T-cell (primary cell): ENCODE results near the gene SPATS2L. TPM values are rescaled to one million over a fixed set of nuclear protein-coding genes. Genes with fewer than 3 reads are reported as not detected.

Source experiments
- ATAC-seq, 4 experiments: fragments of 200-7000 bp in 3 of 4; fragments of 150-1000 bp in 1 of 4; cut with Tn5 transposase; replicated peaks in 1 of 4; 1 replicate in 3 of 4; 2 replicates in 1 of 4; pipeline ENCODE4 v1.10.0; 2021; ENCODE audit warnings: moderate library complexity in 3 of 4, mild to moderate bottlenecking in 2 of 4, moderate number of reproducible peaks in 1 of 4
- CTCF ChIA-PET, 2 donors: fragments of 300-600 bp; sonication (Branson Sonifier 250); formaldehyde crosslinking; loops; one replicate each; lab custom pipeline; 2022; ENCODE audit warnings: antibody characterized with exemption in 2 of 2; lab: Charles Lee
- POLR2A ChIA-PET, 2 donors: fragments of 300-600 bp; sonication (Branson Sonifier 250); formaldehyde crosslinking; loops; one replicate each; lab custom pipeline; 2022; ENCODE audit warnings: antibody characterized with exemption in 2 of 2; lab: Charles Lee
- DNase-seq, 35 experiments: peaks; one replicate each; pipeline versions ENCODE4 v3.0.0 to v3.0.0-alpha.2; 2013 to 2023
- H3K27ac ChIP-seq: one replicate; pipeline ENCODE4 v1.5.1; 2013; ENCODE audit warnings: low read length
- H3K27me3 ChIP-seq, 2 experiments: replicated peaks in 1 of 2; 1 replicate in 1 of 2; 2 replicates in 1 of 2; pipeline versions ENCODE4 v1.6.1 to v1.7.0; 2013; ENCODE audit warnings: low read length in 1 of 2, mixed read lengths in 1 of 2; ENCODE audit not compliant: control insufficient read depth in 2 of 2, insufficient read depth in 2 of 2; ENCODE audit errors: extremely low read depth in 1 of 2
- H3K36me3 ChIP-seq, 2 donors: 1 replicate in 1 of 2; 2 replicates in 1 of 2; pipeline versions ENCODE4 v1.6.1 to v1.7.0; 2013; ENCODE audit warnings: low read length in 1 of 2; ENCODE audit not compliant: control insufficient read depth in 2 of 2, insufficient read depth in 1 of 2; ENCODE audit errors: extremely low read depth in 1 of 2
- H3K4me1 ChIP-seq, 2 experiments: 1 replicate in 1 of 2; 2 replicates in 1 of 2; pipeline versions ENCODE4 v1.6.1 to v1.7.0; 2013; ENCODE audit warnings: low read length in 2 of 2, mixed read lengths in 1 of 2; ENCODE audit not compliant: insufficient read depth in 2 of 2, control insufficient read depth in 1 of 2; ENCODE audit errors: extremely low read depth in 1 of 2
- H3K4me3 ChIP-seq, 2 donors: 1 replicate in 1 of 2; 2 replicates in 1 of 2; pipeline versions ENCODE4 v1.5.1 to v1.7.0; 2013; ENCODE audit warnings: mild to moderate bottlenecking in 2 of 2, low read length in 1 of 2, moderate library complexity in 1 of 2; ENCODE audit not compliant: control insufficient read depth in 1 of 2; ENCODE audit errors: extremely low read depth in 1 of 2
- H3K9me3 ChIP-seq: 2 replicates; pipeline ENCODE4 v1.7.0; 2013
- H3K27ac Mint-ChIP-seq, 2 donors: one replicate each; pipeline ENCODE4 v1.8.0; 2020 to 2021; ENCODE audit warnings: mild to moderate bottlenecking in 2 of 2, mixed read lengths in 2 of 2
- H3K27me3 Mint-ChIP-seq, 2 donors: one replicate each; pipeline ENCODE4 v1.8.0; 2021 to 2022; ENCODE audit warnings: mixed read lengths in 2 of 2
- H3K36me3 Mint-ChIP-seq: one replicate; pipeline ENCODE4 v1.8.0; 2021; ENCODE audit warnings: mixed read lengths
- H3K4me1 Mint-ChIP-seq, 3 donors: one replicate each; pipeline ENCODE4 v1.8.0; 2020 to 2022; ENCODE audit warnings: mixed read lengths in 3 of 3, mild to moderate bottlenecking in 1 of 3
- H3K4me3 Mint-ChIP-seq, 3 donors: one replicate each; pipeline ENCODE4 v1.8.0; 2020 to 2022; ENCODE audit warnings: mild to moderate bottlenecking in 3 of 3, mixed read lengths in 3 of 3, moderate library complexity in 3 of 3
- H3K9me3 Mint-ChIP-seq, 3 donors: one replicate each; pipeline ENCODE4 v1.8.0; 2020 to 2022; ENCODE audit warnings: mixed read lengths in 3 of 3
- WGBS: methylation state at CpG from one replicate; pipeline ENCODE4 v1.1.5; 2013; ENCODE audit warnings: missing lambda C conversion rate; ENCODE audit not compliant: insufficient coverage; 5-methylcytosine and 5-hydroxymethylcytosine counted together
- total RNA-seq, 35 experiments: library from RNA in 6 of 35; stranded (reverse) in 6 of 35; fragments of 120-200 nt in 1 of 35; gene quantifications; one replicate each; pipeline versions ENCODE4 v1.2.1 to v1.2.4 and lab custom pipeline; 2013 to 2026

SPATS2L gene
- total RNA-seq, 5 donors from 2014 or later (not counting 1 experiment from before 2014, with no cell fraction given) = 5.4 to 9.3 (median 5.9) TPM

GRCh38 chr2:200443916-200444315, 137.4 kb downstream of the SPATS2L start:
- POLR2A ChIA-PET = no interaction called here
- no peak overlapping the region for H3K27ac Mint-ChIP-seq
- H3K4me1 Mint-ChIP-seq = peaks cover 0 to 2% (median 0%) of the 10 kb centered on the region in 3 donors
- H3K9me3 Mint-ChIP-seq = no peaks in the 10 kb centered on the region
- H3K27me3 Mint-ChIP-seq = no peaks in the 10 kb centered on the region
- no CpG with 5 or more reads among the region's 3 CpGs for WGBS
- no peaks in the 10 kb centered on the region for H3K36me3 ChIP-seq
- no peaks in the 10 kb centered on the region for H3K9me3 ChIP-seq
- no peak overlapping the region for H3K4me3 Mint-ChIP-seq
- CTCF ChIA-PET = interaction anchor here in 1 of 2 donors (0.7 kb wide), 1 partner anchor 21 kb away, joined by 4 read pairs; no protein-coding TSS in a partner anchor
- no peak overlapping the region for H3K27ac ChIP-seq
- DNase-seq = no peak
- no peak for ATAC-seq
- H3K4me1 ChIP-seq = no peaks in the 10 kb centered on the region
- no peak overlapping the region for H3K4me3 ChIP-seq
- peaks cover 9% of the 10 kb centered on the region for H3K36me3 Mint-ChIP-seq
- no peaks in the 10 kb centered on the region for H3K27me3 ChIP-seq

- H3K4me3 ChIP-seq = no peak overlapping the region
- WGBS = 100% methylated on average over 1 of the region's 3 CpGs
- H3K36me3 Mint-ChIP-seq = peaks cover 9% of the 10 kb centered on the region
- no peaks in the 10 kb centered on the region for H3K4me1 ChIP-seq
- DNase-seq = no peak
- H3K36me3 ChIP-seq = no peaks in the 10 kb centered on the region
- ChIA-PET POLR2A (no interaction called here), CTCF (no interaction called here)
- H3K4me1 Mint-ChIP-seq = peaks cover 0 to 2% (median 0%) of the 10 kb centered on the region in 3 donors
- H3K27me3 ChIP-seq = no peaks in the 10 kb centered on the region
- no peaks in the 10 kb centered on the region for H3K9me3 ChIP-seq
- ATAC-seq = no peak
- no peak overlapping the region for H3K27ac ChIP-seq
- H3K4me3 Mint-ChIP-seq = no peak overlapping the region
- no peaks in the 10 kb centered on the region for H3K9me3 Mint-ChIP-seq
- H3K27ac Mint-ChIP-seq = no peak overlapping the region
- H3K27me3 Mint-ChIP-seq = no peaks in the 10 kb centered on the region
Measured at GRCh38 chr2:200444530-200444929, 138.0 kb downstream of the SPATS2L start.

GRCh38 chr2:200445284-200445683, 138.8 kb downstream of the SPATS2L start:
- Mint-ChIP-seq H3K27me3 (no peaks in the 10 kb centered on the region), H3K9me3 (no peaks in the 10 kb centered on the region), H3K27ac (no peak overlapping the region), H3K4me1 (peaks cover 0 to 2% (median 2%) of the 10 kb centered on the region in 3 donors), H3K4me3 (no peak overlapping the region), H3K36me3 (peaks cover 9% of the 10 kb centered on the region)
- H3K4me1 ChIP-seq = no peaks in the 10 kb centered on the region
- DNase-seq = no peak
- no peaks in the 10 kb centered on the region for H3K27me3 ChIP-seq
- ChIA-PET POLR2A (no interaction called here), CTCF (no interaction called here)
- no peak for ATAC-seq
- no peak overlapping the region for H3K27ac ChIP-seq
- no peaks in the 10 kb centered on the region for H3K36me3 ChIP-seq
- WGBS = no CpG with 5 or more reads among the region's 1 CpG
- H3K9me3 ChIP-seq = no peaks in the 10 kb centered on the region
- no peak overlapping the region for H3K4me3 ChIP-seq

GRCh38 chr2:200446612-200447011, 140.1 kb downstream of the SPATS2L start:
- ATAC-seq = no peak
- CTCF ChIA-PET = no interaction called here

GRCh38 chr2:200447139-200447855, 140.8 kb downstream of the SPATS2L start:
- Histone ChIP-seq H3K4me3 (no peak overlapping the region), H3K27me3 (no peaks in the 10 kb centered on the region), H3K4me1 (no peaks in the 10 kb centered on the region), H3K36me3 (no peaks in the 10 kb centered on the region), H3K9me3 (no peaks in the 10 kb centered on the region), H3K27ac (no peak overlapping the region)
- DNase-seq = no peak
- ChIA-PET CTCF (no interaction called here), POLR2A (no interaction called here)
- ATAC-seq = no peak
- H3K27me3 Mint-ChIP-seq = no peaks in the 10 kb centered on the region
- no peaks in the 10 kb centered on the region for H3K9me3 Mint-ChIP-seq
- H3K4me3 Mint-ChIP-seq = no peak overlapping the region
- H3K27ac Mint-ChIP-seq = no peak overlapping the region
- peaks cover 7% of the 10 kb centered on the region for H3K36me3 Mint-ChIP-seq
- H3K4me1 Mint-ChIP-seq = peaks cover 0 to 4% (median 2%) of the 10 kb centered on the region in 3 donors
- 80% methylated on average over 1 of the region's 4 CpGs for WGBS

More at GRCh38 chr2:200446612-200447011, 140.1 kb downstream of the SPATS2L start:
- POLR2A ChIA-PET = no interaction called here
- Histone ChIP-seq H3K9me3 (no peaks in the 10 kb centered on the region), H3K4me3 (no peak overlapping the region), H3K27ac (no peak overlapping the region), H3K4me1 (no peaks in the 10 kb centered on the region), H3K36me3 (no peaks in the 10 kb centered on the region), H3K27me3 (no peaks in the 10 kb centered on the region)
- no peak overlapping the region for H3K27ac Mint-ChIP-seq
- WGBS = no CpG with 5 or more reads among the region's 3 CpGs
- DNase-seq = no peak
- H3K9me3 Mint-ChIP-seq = no peaks in the 10 kb centered on the region
- H3K27me3 Mint-ChIP-seq = no peaks in the 10 kb centered on the region
- H3K4me1 Mint-ChIP-seq = peaks cover 0 to 4% (median 2%) of the 10 kb centered on the region in 3 donors
- peaks cover 10% of the 10 kb centered on the region for H3K36me3 Mint-ChIP-seq
- no peak overlapping the region for H3K4me3 Mint-ChIP-seq

- H3K36me3 Mint-ChIP-seq = peaks cover 4% of the 10 kb centered on the region
- Histone ChIP-seq H3K36me3 (no peaks in the 10 kb centered on the region), H3K9me3 (no peaks in the 10 kb centered on the region), H3K27me3 (no peaks in the 10 kb centered on the region), H3K4me3 (no peak overlapping the region), H3K4me1 (no peaks in the 10 kb centered on the region), H3K27ac (no peak overlapping the region)
- POLR2A ChIA-PET = interaction anchor here in 1 of 2 donors (0.6 kb wide), 1 partner anchor 185 kb away, joined by 4 read pairs; no protein-coding TSS in a partner anchor
- H3K4me3 Mint-ChIP-seq = no peak overlapping the region
- CTCF ChIA-PET = interaction anchor here in 1 of 2 donors (0.8 kb wide), 1 partner anchor 29 kb away, joined by 3 read pairs; no protein-coding TSS in a partner anchor
- no peak for ATAC-seq
- no peaks in the 10 kb centered on the region for H3K9me3 Mint-ChIP-seq
- no peak for DNase-seq
- no peaks in the 10 kb centered on the region for H3K27me3 Mint-ChIP-seq
- no peak overlapping the region for H3K27ac Mint-ChIP-seq
- peaks cover 0 to 4% (median 2%) of the 10 kb centered on the region in 3 donors for H3K4me1 Mint-ChIP-seq
Measured at GRCh38 chr2:200448455-200448854, 142.0 kb downstream of the SPATS2L start.
